Psoas muscle (tissue), 8 donors: ENCODE data around the gene SMYD4. TPM values are rescaled to one million over a fixed set of nuclear protein-coding genes. Genes with fewer than 3 reads are reported as not detected.
A peak's percentile ranks its signal among the peaks of the same experiment; 100 is the strongest.

Experiments used
- ATAC-seq, 4 donors: fragments of 200-7000 bp; cut with Tn5 transposase; one replicate each; pipeline ENCODE4 v1.9.1; 2020; ENCODE audit warnings: moderate library complexity in 3 of 4, mild to moderate bottlenecking in 2 of 4
- DNase-seq, 2 donors: peaks; one replicate each; pipeline ENCODE4 v3.0.0-alpha.2; 2020
- H3K27ac ChIP-seq: fragments of 200-600 bp; one replicate; pipeline ENCODE4 v1.8.0; 2022
- H3K27me3 ChIP-seq, 3 donors: fragments of 200-600 bp in 1 of 3; one replicate each; pipeline versions ENCODE4 v1.6.1 to v1.8.0; 2013 to 2022; ENCODE audit warnings: low read length in 2 of 3, mild to moderate bottlenecking in 2 of 3, moderate library complexity in 1 of 3; ENCODE audit not compliant: insufficient read depth in 3 of 3
- H3K36me3 ChIP-seq, 2 donors: fragments of 200-600 bp in 1 of 2; one replicate each; pipeline versions ENCODE4 v1.6.1 to v1.8.0; 2013 to 2022; ENCODE audit warnings: low read depth in 1 of 2, mild to moderate bottlenecking in 1 of 2, moderate library complexity in 1 of 2; ENCODE audit not compliant: insufficient read depth in 1 of 2
- H3K4me1 ChIP-seq: fragments of 200-600 bp; one replicate; pipeline ENCODE4 v1.8.0; 2022
- H3K4me3 ChIP-seq: fragments of 200-600 bp; one replicate; pipeline ENCODE4 v1.8.0; 2022; ENCODE audit warnings: mild to moderate bottlenecking
- H3K9me3 ChIP-seq: fragments of 200-600 bp; one replicate; pipeline ENCODE4 v1.8.0; 2022
- WGBS, 3 donors: extraction: QIAGEN DNeasy Blood & Tissue Kit; methylation state at CpG; one replicate each; pipeline versions ENCODE4 v1.1.6 to v1.1.7; 2013; 5-methylcytosine and 5-hydroxymethylcytosine counted together
- intact Hi-C, 2 donors: fragments of 100-400 bp; cut with DNase I; formaldehyde crosslinking; loops; one replicate each; pipeline versions ENCODE4 v1.11.0 to v1.14.2; 2022
- long read RNA-seq, 2 donors: library from polyadenylated mRNA; unstranded; transcript quantifications; one replicate each; pipeline ENCODE4 v2.0.0, GENCODE V29; 2021
- polyA plus RNA-seq, 3 donors: library from polyadenylated mRNA; stranded (reverse); fragments of 200-250 nt; gene quantifications; one replicate each; pipeline ENCODE4 v1.2.3, GENCODE V29; 2013
- total RNA-seq, 4 donors: library from RNA; stranded (reverse); fragmentation: NEBNext Ultra II Directional in 2 of 4; extraction: Animal tissue kit (Norgen Biotek cat#: 25700) in 2 of 4; gene quantifications; one replicate each; pipeline versions ENCODE4 v1.2.1 to v1.2.4, GENCODE V29; 2021 to 2023
- TF ChIP-seq, protein P1 (sequence below): fragments of 200-600 bp; IDR thresholded peaks from one replicate; pipeline ENCODE4 v1.8.0; 2022; ENCODE audit warnings: antibody characterized with exemption
- donor health status: healthy with polysubstance abuse.
- donor health status: DM: no; HTN: no; CAD: no; lungs with moderate emphysema.
- donor health status: Bipolar disorder and iron deficiency.
- donor health status: healthy.
- donor health status: DM: yes; HTN: yes; CAD: no.
- donor health status: DM: no; HTN: no; CAD: no.
- donor health status: DM: no; HTN: no; CAD: no.
- donor health status: DM: yes; HTN: yes; CAD: no.

The SMYD4 gene, protein sequence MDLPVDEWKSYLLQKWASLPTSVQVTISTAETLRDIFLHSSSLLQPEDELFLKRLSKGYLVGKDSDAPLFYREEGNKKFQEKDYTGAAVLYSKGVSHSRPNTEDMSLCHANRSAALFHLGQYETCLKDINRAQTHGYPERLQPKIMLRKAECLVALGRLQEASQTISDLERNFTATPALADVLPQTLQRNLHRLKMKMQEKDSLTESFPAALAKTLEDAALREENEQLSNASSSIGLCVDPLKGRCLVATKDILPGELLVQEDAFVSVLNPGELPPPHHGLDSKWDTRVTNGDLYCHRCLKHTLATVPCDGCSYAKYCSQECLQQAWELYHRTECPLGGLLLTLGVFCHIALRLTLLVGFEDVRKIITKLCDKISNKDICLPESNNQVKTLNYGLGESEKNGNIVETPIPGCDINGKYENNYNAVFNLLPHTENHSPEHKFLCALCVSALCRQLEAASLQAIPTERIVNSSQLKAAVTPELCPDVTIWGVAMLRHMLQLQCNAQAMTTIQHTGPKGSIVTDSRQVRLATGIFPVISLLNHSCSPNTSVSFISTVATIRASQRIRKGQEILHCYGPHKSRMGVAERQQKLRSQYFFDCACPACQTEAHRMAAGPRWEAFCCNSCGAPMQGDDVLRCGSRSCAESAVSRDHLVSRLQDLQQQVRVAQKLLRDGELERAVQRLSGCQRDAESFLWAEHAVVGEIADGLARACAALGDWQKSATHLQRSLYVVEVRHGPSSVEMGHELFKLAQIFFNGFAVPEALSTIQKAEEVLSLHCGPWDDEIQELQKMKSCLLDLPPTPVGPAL
- 10 to 100 TPM in 2 of 4 donors, 1 to 10 TPM in 2; 8.8 to 18.0 (median 12.7) TPM for total RNA-seq
- 10 to 100 TPM in 1 of 3 donors, 1 to 10 TPM in 2; 8.0 to 22.4 (median 8.4) TPM for polyA plus RNA-seq
- long read RNA-seq, donor 1, full-length matches to known transcripts: 4 of 7 reads
- long read RNA-seq, donor 1, partial matches to known transcripts: 0 of 7 reads
- long read RNA-seq, donor 1, other reads (novel, unspliced or antisense): 3 of 7 reads
- long read RNA-seq, donor 2, full-length matches to known transcripts: 19 of 34 reads
- long read RNA-seq, donor 2, partial matches to known transcripts: 11 of 34 reads
- long read RNA-seq, donor 2, other reads (novel, unspliced or antisense): 4 of 34 reads

DNA sequence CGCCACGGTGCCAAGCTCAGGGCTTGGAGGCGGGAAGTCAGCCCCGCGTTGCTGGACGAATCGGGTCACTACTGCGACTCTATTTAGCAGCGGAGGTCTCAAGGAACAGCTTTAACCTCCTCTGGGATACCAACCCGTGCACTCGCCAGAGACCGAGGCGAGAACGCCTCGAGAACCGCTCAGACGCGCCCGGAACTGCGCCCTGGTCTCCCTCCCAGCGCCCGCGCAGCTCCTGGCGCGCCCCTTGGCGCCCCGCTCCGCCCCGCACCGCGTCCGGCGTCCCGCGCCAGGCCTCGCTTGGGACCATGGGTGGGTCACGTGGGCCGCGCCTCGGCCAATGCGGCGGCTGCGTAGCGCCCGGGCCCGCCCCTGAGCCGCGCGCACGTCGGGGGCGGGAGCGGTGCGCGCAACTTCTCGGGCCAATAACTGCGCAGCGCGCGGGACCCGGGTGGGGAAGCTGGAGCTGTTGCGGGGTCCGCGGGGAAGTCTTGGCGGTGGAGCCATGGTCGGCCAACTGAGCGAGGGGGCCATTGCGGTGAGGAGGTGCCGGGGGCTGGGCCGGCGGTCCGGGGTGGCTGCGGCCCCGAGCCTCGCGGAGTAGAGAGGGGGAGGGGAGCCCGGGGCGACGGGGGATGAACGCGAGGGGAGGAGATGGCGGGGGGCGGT is at the start of gene SMYD4, which contains the start of gene RPA1:
SMYD4 (minus strand) TSS at position 311 of the 666 bp plus-strand sequence. CDS start 1,908 bp downstream, outside the sequence.
RPA1 (plus strand) TSS at position 414 of the 666 bp plus-strand sequence; CDS start at position 503, 89 bp downstream.
- DNase-seq (peak; percentile 92 to 94), ATAC-seq (peak; percentile 97 to 99 (median 98))
- Histone ChIP-seq H3K27me3 (no peaks in the 10 kb centered on the region), H3K4me1 (peaks cover 30% of the 10 kb centered on the region), H3K4me3 (peak within 1 kb of the TSS; percentile 83), H3K9me3 (no peaks in the 10 kb centered on the region), H3K36me3 (peaks cover 0 to 31% of the 10 kb centered on the region in 2 donors), H3K27ac (peak within 1 kb of the TSS; percentile 93)
- 0% methylated on average over 45 to 83 of the region's 83 CpGs for WGBS, 3 donors
- TF ChIP-seq, protein P1, sequence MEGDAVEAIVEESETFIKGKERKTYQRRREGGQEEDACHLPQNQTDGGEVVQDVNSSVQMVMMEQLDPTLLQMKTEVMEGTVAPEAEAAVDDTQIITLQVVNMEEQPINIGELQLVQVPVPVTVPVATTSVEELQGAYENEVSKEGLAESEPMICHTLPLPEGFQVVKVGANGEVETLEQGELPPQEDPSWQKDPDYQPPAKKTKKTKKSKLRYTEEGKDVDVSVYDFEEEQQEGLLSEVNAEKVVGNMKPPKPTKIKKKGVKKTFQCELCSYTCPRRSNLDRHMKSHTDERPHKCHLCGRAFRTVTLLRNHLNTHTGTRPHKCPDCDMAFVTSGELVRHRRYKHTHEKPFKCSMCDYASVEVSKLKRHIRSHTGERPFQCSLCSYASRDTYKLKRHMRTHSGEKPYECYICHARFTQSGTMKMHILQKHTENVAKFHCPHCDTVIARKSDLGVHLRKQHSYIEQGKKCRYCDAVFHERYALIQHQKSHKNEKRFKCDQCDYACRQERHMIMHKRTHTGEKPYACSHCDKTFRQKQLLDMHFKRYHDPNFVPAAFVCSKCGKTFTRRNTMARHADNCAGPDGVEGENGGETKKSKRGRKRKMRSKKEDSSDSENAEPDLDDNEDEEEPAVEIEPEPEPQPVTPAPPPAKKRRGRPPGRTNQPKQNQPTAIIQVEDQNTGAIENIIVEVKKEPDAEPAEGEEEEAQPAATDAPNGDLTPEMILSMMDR: no peak
- intact Hi-C loops: loop anchor here (2.0 to 5.0 kb wide), 2 partner anchors 33 to 41 kb away; no protein-coding TSS in a partner anchor

DNA sequence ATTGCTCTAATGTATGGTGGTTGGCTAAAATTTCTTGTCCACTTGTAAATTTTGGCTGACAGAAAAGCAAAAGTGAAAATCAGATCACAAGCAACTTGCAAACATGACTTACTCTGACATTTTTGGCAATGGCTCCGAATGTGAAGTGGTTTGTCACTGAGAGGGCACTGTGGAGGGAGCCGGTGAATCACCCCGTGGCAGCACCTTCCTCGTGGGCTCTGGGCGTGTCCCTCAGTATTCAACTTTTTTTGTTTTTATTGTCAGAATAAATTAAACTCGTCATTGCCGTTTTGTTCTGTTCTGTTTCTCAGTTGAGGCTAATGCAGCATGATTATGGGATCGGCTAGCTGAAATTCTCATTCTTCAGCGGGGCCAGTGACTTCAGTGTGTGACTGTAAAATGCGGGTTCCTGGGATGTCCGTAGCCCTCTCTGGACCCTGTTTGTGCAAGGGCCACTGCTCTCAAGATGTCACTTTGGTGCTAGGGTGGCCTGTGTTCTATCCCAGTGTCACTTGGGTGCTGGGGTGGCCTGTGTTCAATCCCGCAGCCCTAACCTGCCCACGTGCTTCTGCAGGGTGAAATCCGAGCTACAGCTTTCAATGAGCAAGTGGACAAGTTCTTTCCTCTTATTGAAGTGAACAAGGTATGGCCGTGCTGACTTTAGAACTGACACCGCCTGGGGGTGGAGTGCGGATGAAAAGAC is 48.9 kb upstream of the SMYD4 start:
- DNase-seq (no peak), ATAC-seq (peak in 1 of 4 donors; percentile 36)
- intact Hi-C loops: no loop called here
- Histone ChIP-seq H3K27me3 (no peaks in the 10 kb centered on the region), H3K9me3 (no peaks in the 10 kb centered on the region), H3K27ac (no peak overlapping the region), H3K4me1 (peaks cover 8% of the 10 kb centered on the region), H3K36me3 (peaks cover 7 to 93% of the 10 kb centered on the region in 2 donors), H3K4me3 (no peak overlapping the region)
- WGBS, 3 donors: 75 to 86% (median 79%) methylated on average over 17 of the region's 17 CpGs
- TF ChIP-seq, protein P1: no peak

DNA sequence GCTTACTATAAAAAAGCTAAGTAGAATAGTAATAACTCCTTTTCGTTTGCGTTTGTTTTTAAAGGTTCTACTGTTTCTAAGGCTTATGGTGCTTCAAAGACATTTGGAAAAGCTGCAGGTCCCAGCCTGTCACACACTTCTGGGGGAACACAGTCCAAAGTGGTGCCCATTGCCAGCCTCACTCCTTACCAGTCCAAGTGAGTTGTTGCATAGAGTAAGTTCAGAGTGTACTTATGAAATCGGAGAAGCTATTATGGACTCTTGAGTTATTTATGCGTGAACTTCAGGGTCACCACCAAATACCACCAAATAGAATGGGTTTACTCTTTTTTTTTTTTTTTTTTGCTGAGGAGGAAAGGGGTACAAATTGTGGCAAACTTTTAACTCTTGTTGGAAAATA is 45.9 kb upstream of the SMYD4 start:
- H3K4me1 ChIP-seq: peaks cover 8% of the 10 kb centered on the region
- WGBS, 3 donors: 35 to 85% (median 48%) methylated on average over 4 of the region's 4 CpGs
- ATAC-seq (peak in 2 of 4 donors; percentile 69 to 80), DNase-seq (no peak)
- TF ChIP-seq, protein P1: no peak
- intact Hi-C loops: no loop called here
- peak overlapping the region; percentile 53 for H3K27ac ChIP-seq
- no peaks in the 10 kb centered on the region for H3K9me3 ChIP-seq
- peaks cover 7 to 85% of the 10 kb centered on the region in 2 donors for H3K36me3 ChIP-seq
- H3K27me3 ChIP-seq: no peaks in the 10 kb centered on the region
- no peak overlapping the region for H3K4me3 ChIP-seq
